Thymus (tissue), 11 donors: ENCODE data around the gene RAP1A. TPM values are rescaled to one million over a fixed set of nuclear protein-coding genes. Genes with fewer than 3 reads are reported as not detected.

Experiments
- DNase-seq, 9 donors: peaks; one replicate each; pipeline ENCODE4 v3.0.0-alpha.2; 2013; ENCODE audit warnings: low spot score in 9 of 9, low read depth in 6 of 9, missing footprints in 1 of 9
- H3K27ac ChIP-seq, 2 donors: one replicate each; pipeline ENCODE4 v1.5.1; 2013; ENCODE audit warnings: control low read depth in 1 of 2, low read depth in 1 of 2, low read length in 1 of 2, mild to moderate bottlenecking in 1 of 2, moderate library complexity in 1 of 2
- H3K27me3 ChIP-seq, 2 donors: one replicate each; pipeline ENCODE4 v1.5.1; 2013; ENCODE audit warnings: low read length in 1 of 2; ENCODE audit not compliant: control insufficient read depth in 2 of 2, insufficient read depth in 1 of 2
- H3K36me3 ChIP-seq, 2 donors: one replicate each; pipeline ENCODE4 v1.5.1; 2013; ENCODE audit warnings: low read length in 1 of 2, mild to moderate bottlenecking in 1 of 2, moderate library complexity in 1 of 2; ENCODE audit not compliant: control insufficient read depth in 2 of 2, insufficient read depth in 2 of 2
- H3K4me1 ChIP-seq, 2 donors: one replicate each; pipeline ENCODE4 v1.5.1; 2013; ENCODE audit warnings: low read length in 2 of 2; ENCODE audit not compliant: control insufficient read depth in 2 of 2, insufficient read depth in 2 of 2
- H3K4me3 ChIP-seq, 2 donors: one replicate each; pipeline ENCODE4 v1.5.1; 2013; ENCODE audit warnings: low read length in 2 of 2, control low read depth in 1 of 2, mild to moderate bottlenecking in 1 of 2
- H3K9me3 ChIP-seq, 2 donors: one replicate each; pipeline ENCODE4 v1.5.1; 2013; ENCODE audit warnings: low read length in 1 of 2, mild to moderate bottlenecking in 1 of 2; ENCODE audit not compliant: control insufficient read depth in 2 of 2, insufficient read depth in 1 of 2
- WGBS: extraction: QIAGEN DNeasy Blood & Tissue Kit; methylation state at CpG from one replicate; pipeline ENCODE4 v1.1.7; 2013; 5-methylcytosine and 5-hydroxymethylcytosine counted together
- polyA plus RNA-seq: library from polyadenylated mRNA; stranded (reverse); fragments of 200-250 nt; gene quantifications from one replicate; pipeline ENCODE4 v1.2.3, GENCODE V29; 2013
- total RNA-seq: library from RNA; stranded (reverse); fragments of 120-200 nt; gene quantifications from one replicate; pipeline ENCODE4 v1.2.4, GENCODE V29; 2013
- donor health status: healthy.

Gene RAP1A
- total and polyA plus RNA-seq, 2 donors = 29.6 to 123 TPM

- Histone ChIP-seq H3K4me3 (no peak overlapping the region), H3K27me3 (no peaks in the 10 kb centered on the region), H3K36me3 (peaks cover 0 to 5% of the 10 kb centered on the region in 2 donors), H3K27ac (peak overlapping the region; percentile 72 to 89), H3K4me1 (peaks cover 26% of the 10 kb centered on the region in 2 donors), H3K9me3 (peaks cover 0 to 3% of the 10 kb centered on the region in 2 donors)
- peak in 7 of 9 donors; percentile 58 to 85 (median 62) for DNase-seq
- 9% methylated on average over 1 of the region's 1 CpG for WGBS
Measured at GRCh38 chr1:111647736-111648135, 28.1 kb downstream of the RAP1A start.

DNA sequence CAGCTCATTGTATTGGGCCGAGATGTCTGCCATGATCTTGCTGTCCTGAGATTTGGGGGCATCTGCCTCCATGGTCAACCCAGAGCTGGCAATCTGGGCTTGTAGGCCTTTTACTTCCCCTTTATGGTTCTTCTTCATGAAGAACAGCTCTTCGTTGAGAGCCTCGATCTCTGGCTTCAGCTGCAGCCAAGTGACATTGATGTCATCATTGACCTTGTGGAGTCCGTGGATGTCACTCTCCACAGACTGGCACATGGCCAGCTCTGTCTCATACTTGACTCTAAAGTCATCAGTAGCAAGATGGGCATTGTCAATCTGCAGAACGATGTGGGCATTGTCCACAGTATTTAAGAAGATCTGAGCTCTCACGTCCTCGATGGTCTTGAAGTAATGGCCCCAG is 29.2 kb downstream of the RAP1A start:
- H3K4me1 ChIP-seq = peaks cover 28% of the 10 kb centered on the region in 2 donors
- no peak for DNase-seq
- H3K4me3 ChIP-seq = no peak overlapping the region
- H3K9me3 ChIP-seq = peaks cover 0 to 3% of the 10 kb centered on the region in 2 donors
- H3K36me3 ChIP-seq = peaks cover 0 to 5% of the 10 kb centered on the region in 2 donors
- 96% methylated on average over 7 of the region's 7 CpGs for WGBS
- H3K27me3 ChIP-seq = no peaks in the 10 kb centered on the region
- peak overlapping the region; percentile 61 to 89 for H3K27ac ChIP-seq

- WGBS = 90% methylated on average over 10 of the region's 10 CpGs
- H3K27me3 ChIP-seq = no peaks in the 10 kb centered on the region
- no peak overlapping the region for H3K27ac ChIP-seq
- no peak for DNase-seq
- no peak overlapping the region for H3K4me3 ChIP-seq
- peaks cover 0 to 5% of the 10 kb centered on the region in 2 donors for H3K36me3 ChIP-seq
- H3K9me3 ChIP-seq = peaks cover 0 to 3% of the 10 kb centered on the region in 2 donors
- peaks cover 29 to 30% of the 10 kb centered on the region in 2 donors for H3K4me1 ChIP-seq
Measured at GRCh38 chr1:111649227-111649626, 29.6 kb downstream of the RAP1A start.

DNA sequence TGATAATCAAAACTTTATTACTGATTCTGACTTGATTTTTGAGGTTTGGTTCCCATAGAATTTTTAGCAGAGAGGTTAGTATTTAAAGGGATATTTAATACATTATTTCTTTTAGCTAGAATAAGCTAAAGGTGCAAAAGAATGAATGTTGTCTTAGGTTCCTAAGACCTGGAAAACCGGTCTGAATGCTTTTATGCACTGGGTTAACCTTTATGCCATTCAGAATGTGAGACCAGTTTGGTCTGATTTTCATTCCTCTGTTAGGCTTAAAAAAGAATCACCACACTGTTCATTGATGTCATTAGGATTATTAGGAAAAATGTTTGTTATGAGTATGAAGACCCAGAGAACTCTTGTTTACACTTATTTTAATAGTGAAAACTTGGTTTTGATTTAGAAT is 30.1 kb downstream of the RAP1A start:
- no peak overlapping the region for H3K27ac ChIP-seq
- peaks cover 29 to 30% of the 10 kb centered on the region in 2 donors for H3K4me1 ChIP-seq
- peaks cover 0 to 3% of the 10 kb centered on the region in 2 donors for H3K9me3 ChIP-seq
- DNase-seq = no peak
- H3K4me3 ChIP-seq = no peak overlapping the region
- 92% methylated on average over 1 of the region's 1 CpG for WGBS
- peaks cover 0 to 5% of the 10 kb centered on the region in 2 donors for H3K36me3 ChIP-seq
- H3K27me3 ChIP-seq = no peaks in the 10 kb centered on the region

- Histone ChIP-seq H3K27ac (no peak overlapping the region), H3K36me3 (peaks cover 0 to 5% of the 10 kb centered on the region in 2 donors), H3K9me3 (peaks cover 0 to 2% of the 10 kb centered on the region in 2 donors), H3K4me3 (no peak overlapping the region), H3K27me3 (no peaks in the 10 kb centered on the region), H3K4me1 (peaks cover 12 to 14% of the 10 kb centered on the region in 2 donors)
- WGBS = 42% methylated on average over 1 of the region's 1 CpG
- peak in 1 of 9 donors; percentile 20 for DNase-seq
Measured at GRCh38 chr1:111653709-111654108, 34.1 kb downstream of the RAP1A start.

GRCh38 chr1:111654839-111655238 is 35.2 kb downstream of the RAP1A start:
- no peaks in the 10 kb centered on the region for H3K36me3 ChIP-seq
- no peaks in the 10 kb centered on the region for H3K9me3 ChIP-seq
- H3K27me3 ChIP-seq = no peaks in the 10 kb centered on the region
- WGBS = 71% methylated on average over 4 of the region's 4 CpGs
- DNase-seq = no peak
- H3K4me1 ChIP-seq = peaks cover 4 to 7% of the 10 kb centered on the region in 2 donors
- H3K4me3 ChIP-seq = no peak overlapping the region
- H3K27ac ChIP-seq = no peak overlapping the region

DNA sequence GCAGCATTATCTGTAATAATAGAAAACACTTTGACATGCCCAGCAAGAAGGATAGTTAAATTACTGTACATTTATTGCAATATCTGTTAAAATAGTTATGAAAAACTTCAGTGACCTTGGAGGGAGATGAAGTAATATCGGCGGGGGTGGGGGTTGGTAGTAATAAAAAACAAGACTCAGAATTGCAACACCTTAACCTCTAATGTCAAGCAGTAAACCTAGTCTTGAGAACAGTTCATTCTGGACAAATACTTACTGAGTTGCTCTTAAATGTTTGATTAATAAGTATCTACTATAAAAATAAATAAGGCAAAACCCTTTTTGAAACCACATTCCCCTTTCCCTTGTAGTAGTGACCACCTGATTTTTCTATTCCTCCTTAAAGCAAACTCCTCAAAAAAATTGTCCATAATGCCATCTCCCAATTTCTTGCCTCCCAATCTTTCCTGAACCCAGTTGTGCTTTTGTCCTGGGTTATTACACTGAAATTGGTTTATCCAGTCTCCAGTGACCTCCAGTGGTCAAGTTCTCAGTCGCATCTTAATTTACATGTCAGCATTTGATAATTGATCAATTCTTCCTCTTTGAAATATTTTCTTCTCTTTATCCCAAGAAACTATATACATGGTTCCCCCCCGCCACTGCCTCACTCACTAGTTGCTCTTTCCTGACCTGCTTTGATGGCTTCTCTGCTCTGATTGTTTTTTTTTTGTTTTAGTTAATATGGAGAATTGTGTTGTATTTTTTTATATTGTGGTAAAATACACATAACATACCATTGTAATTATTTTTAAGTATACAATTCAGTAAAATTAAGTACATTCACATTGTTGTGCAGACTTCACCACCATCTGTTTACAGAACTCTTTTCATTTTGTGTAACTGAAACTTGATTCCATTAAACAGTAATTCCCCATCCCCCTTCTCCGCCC is 36.8 kb downstream of the RAP1A start:
- H3K4me3 ChIP-seq = no peak overlapping the region
- no peak overlapping the region for H3K27ac ChIP-seq
- no peaks in the 10 kb centered on the region for H3K27me3 ChIP-seq
- WGBS = 93% methylated on average over 5 of the region's 5 CpGs
- H3K36me3 ChIP-seq = no peaks in the 10 kb centered on the region
- peak in 1 of 9 donors; percentile 27 for DNase-seq
- H3K4me1 ChIP-seq = peaks cover 9 to 12% of the 10 kb centered on the region in 2 donors
- H3K9me3 ChIP-seq = no peaks in the 10 kb centered on the region

DNA sequence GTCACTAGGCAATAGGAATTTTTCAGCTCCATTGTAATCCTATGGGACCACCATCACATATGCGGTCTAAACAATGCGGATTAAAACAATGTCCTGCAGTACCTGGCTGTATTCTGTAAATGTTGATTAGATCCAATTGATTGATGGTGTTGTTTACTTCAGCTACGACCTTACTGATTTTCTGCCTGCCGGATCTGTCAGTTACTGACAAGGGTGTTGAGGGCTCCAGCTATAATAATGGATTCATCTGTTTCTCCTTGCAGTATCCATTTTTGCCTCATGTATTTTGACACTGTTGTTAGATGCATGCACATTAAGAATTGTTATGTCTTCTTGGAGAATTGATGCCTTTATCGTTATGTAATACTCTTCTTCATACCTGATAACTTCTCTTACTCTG is 39.0 kb downstream of the RAP1A start:
- Histone ChIP-seq H3K27me3 (no peaks in the 10 kb centered on the region), H3K36me3 (no peaks in the 10 kb centered on the region), H3K4me3 (no peak overlapping the region), H3K9me3 (no peaks in the 10 kb centered on the region), H3K4me1 (peaks cover 9 to 11% of the 10 kb centered on the region in 2 donors), H3K27ac (no peak overlapping the region)
- 99% methylated on average over 5 of the region's 5 CpGs for WGBS
- no peak for DNase-seq
